Epithelial cell of esophagus (primary cell): ENCODE results near the gene ADISSP.

Source experiments
- DNase-seq: peaks from one replicate; pipeline ENCODE4 v3.0.0; 2010; ENCODE audit warnings: low read depth
- H3K4me3 ChIP-seq: 2 replicates; pipeline ENCODE4 v1.5.1; 2011; ENCODE audit warnings: mild to moderate bottlenecking, low read length, control low read depth
- TF ChIP-seq, protein P1 (sequence below): IDR thresholded peaks from 2 replicates; pipeline ENCODE4 v1.5.1; 2011; ENCODE audit warnings: low read depth, mild to moderate bottlenecking, low read length, control low read depth, inconsistent platforms; ENCODE audit not compliant: insufficient read depth; ENCODE audit errors: missing control alignments

The ADISSP gene

DNA sequence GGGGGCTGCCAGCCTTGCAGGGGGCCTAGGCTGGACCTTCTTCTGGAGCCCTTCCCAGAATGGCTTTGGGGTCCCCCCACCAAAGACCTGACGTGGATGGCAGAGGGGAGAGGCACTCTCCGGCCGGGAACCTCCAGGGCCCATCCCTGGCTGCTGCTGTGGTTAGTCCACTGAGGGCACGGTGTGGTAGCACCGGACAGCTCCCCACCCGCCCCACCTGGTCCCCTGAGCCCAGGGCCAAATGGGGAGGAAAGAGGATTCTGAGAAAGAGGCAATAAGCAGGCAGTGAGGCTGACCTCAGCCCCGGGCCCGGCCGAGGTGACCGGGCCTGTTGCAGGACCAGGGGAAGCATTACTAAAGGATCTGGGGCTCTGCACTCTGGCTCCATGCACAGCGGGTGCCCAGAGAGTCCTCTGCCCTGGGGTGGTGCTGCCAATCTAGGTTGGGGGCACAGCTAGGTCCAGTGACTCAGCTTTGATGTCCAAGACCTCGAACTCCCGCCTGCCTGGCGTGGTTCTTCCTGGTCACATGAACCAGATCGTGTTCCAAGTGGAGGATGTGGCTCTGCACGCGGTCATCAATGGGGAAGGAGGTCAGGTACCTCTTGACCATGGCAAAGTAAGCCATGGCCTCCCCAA lies 16.8 kb upstream of the ADISSP start:
- no peak for DNase-seq
- TF ChIP-seq, protein P1, sequence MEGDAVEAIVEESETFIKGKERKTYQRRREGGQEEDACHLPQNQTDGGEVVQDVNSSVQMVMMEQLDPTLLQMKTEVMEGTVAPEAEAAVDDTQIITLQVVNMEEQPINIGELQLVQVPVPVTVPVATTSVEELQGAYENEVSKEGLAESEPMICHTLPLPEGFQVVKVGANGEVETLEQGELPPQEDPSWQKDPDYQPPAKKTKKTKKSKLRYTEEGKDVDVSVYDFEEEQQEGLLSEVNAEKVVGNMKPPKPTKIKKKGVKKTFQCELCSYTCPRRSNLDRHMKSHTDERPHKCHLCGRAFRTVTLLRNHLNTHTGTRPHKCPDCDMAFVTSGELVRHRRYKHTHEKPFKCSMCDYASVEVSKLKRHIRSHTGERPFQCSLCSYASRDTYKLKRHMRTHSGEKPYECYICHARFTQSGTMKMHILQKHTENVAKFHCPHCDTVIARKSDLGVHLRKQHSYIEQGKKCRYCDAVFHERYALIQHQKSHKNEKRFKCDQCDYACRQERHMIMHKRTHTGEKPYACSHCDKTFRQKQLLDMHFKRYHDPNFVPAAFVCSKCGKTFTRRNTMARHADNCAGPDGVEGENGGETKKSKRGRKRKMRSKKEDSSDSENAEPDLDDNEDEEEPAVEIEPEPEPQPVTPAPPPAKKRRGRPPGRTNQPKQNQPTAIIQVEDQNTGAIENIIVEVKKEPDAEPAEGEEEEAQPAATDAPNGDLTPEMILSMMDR = no peak
- peak overlapping the region; percentile 73 for H3K4me3 ChIP-seq

DNA sequence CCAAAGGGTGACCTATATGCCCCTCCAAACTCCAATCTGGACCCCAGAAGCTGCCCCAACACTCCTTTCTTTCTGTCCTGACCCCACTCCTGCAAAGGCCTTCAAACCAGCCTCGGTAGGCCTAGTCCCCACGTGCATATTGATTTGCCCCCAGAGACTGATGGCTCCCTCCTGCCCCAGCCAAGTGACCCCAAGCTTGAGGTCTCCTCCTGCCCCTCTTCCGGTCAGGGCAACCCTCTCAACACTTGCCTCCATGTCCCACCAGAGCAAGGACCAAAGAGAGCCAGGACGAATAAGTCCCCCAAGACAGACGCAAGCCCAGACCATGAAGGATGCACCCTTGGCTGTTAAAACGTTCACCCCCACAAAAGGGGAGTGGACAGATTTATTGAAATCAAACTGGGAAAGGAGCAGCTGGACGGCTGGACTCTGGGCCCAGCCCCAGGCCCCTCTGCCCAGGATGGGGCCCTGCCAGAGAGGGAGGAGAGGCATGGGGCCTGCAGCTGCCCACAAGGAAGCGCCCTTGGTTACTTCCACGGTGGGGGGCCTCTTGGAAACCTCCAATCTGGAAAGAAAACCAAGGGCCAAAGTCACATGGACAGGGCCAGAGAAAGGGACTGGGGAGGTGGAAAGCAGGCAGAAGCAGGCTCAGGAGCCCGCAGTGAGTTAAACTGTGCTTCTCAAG lies 16.1 kb upstream of the ADISSP start:
- no peak for DNase-seq
- TF ChIP-seq, protein P1 = no peak
- H3K4me3 ChIP-seq = no peak overlapping the region

DNA sequence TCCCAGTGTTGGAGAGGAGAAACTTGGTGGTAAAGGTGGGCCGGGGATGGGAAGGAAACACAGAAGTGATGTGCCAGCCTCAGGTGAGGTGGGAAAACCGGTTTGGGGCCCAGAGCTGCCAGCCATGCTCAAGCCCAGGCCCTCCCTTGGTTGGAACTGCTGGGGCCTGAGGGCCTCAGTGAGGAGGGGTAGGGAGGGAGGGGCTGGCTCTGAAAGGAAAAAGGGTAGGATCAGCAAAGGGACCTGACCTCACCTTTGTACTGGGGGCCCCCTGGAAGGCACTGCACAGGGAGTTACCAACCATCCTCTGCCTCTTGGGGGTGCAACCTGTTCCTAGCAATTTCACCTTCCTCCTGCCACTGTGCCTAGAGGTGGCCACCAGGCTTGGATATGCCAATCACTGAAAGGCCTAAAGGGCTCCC lies 15.5 kb upstream of the ADISSP start:
- peak; percentile 50 for DNase-seq
- H3K4me3 ChIP-seq = no peak overlapping the region
- TF ChIP-seq, protein P1 = no peak

DNA sequence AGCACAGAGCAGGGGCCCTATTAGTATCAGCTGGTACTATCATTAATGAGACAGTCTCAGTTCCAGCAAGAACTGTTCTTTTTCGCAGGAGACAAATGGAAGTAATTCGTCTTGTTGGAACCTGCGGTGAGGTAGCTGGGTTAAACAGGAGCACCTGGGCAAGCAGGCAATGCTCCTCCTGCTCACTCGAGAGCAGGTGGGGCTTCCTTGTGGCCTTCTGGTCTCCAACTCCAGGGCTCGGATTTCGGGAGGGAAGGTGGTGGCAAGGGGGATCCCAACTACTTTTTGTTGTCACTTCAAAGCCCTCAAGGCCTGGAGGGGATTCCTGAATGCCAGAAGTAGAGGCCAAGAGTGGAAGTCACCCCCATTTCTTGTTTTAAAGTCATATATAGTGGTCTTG lies 15.0 kb upstream of the ADISSP start:
- TF ChIP-seq, protein P1 = no peak
- DNase-seq = no peak
- H3K4me3 ChIP-seq = no peak overlapping the region

DNA sequence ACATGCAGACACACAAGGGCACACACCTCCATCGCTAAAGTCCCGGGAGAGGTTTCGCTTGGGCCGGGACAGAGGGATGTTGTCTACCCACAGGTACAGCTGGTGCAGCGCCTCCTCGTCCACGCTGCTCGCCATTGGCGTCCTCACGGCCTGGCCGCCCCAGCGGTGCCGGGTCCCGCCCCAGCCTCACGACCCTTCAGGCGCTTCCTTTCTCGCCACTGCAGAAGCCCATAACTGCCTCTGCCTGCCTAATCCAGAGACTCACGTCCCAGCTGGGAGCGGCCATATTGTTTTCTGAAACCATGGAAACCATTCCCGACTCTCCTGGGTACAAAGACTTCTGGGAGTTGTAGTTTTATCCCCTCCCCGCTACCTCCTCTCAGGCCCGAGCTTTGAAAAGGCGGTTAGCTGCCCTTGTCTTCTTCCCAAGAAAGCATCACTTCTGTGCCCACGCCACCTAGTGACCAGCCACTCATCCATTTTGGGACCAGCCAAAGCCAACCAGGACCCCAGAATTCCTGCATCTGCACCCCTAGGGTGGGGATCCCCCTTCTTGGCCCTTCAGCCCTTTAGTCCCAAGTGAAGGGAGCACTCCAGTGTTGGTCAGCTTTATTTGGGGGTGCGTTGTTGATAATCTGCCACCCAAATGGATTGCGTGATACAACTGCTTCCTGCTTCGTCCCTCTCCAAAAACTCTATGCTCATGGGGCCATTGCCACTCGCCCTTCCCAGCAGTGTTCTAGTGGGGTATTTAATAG lies 13.8 kb upstream of the ADISSP start, which contains the start of gene SPEF1:
Gene SPEF1 (minus strand): TSS at position 296 of the 758 bp plus-strand sequence. CDS start 161 bp downstream, at position 135.
- DNase-seq = peak; percentile 92
- TF ChIP-seq, protein P1 = peak; percentile 31

DNA sequence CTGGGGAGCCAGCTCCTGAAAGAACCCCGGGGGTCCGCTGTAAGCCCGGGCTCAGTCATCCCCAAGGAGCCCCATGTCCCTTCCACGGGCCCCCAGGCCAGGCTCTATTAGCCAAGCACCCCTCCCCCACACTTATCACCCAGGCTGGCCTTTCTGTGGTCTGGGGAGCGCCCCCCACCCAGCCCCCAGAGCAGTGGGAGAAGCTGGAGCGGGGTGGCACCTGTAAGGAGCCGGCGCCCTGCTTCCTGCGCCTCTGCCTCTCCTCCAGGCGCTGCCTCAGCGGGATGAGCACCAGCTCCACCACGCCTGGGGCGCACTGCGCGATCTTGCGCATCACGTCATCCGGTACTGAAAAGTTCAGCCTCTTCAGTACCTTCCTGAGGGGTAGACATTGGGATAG lies 11.4 kb upstream of the ADISSP start:
- no peak for DNase-seq
- no peak overlapping the region for H3K4me3 ChIP-seq
- TF ChIP-seq, protein P1 = no peak

More for the DNA sequence above, 13.8 kb upstream of the ADISSP start, which contains the start of gene SPEF1:
- H3K4me3 ChIP-seq = peak within 1 kb of the TSS; percentile 35
